ENCODE results near the gene HEXIM1.

Gene HEXIM1

GRCh38 chr17:45115015-45115625 is 33.2 kb upstream of the HEXIM1 start:
- H3K9ac ChIP-seq, result no peak overlapping the region
- H3K36me3 ChIP-seq (ENCODE audit: insufficient read depth), result no peaks in the 10 kb centered on the region
- no peak overlapping the region for H3K4me2 ChIP-seq
- H3K4me1 ChIP-seq (ENCODE audit: low read depth, poor library complexity, severe bottlenecking), result no peaks in the 10 kb centered on the region
- no peaks in the 10 kb centered on the region for H3K27me3 ChIP-seq (ENCODE audit: insufficient read depth, low read depth)
- H3K4me3 ChIP-seq (IDR thresholded peaks at IDR 0.05; ENCODE audit: insufficient read depth, low read depth, low read length), result no peak overlapping the region
- H3K79me2 ChIP-seq (ENCODE audit: insufficient read depth, low read depth), result no peaks in the 10 kb centered on the region
- H4K20me1 ChIP-seq (ENCODE audit: insufficient read depth), result no peaks in the 10 kb centered on the region
- TF ChIP-seq, protein P1, sequence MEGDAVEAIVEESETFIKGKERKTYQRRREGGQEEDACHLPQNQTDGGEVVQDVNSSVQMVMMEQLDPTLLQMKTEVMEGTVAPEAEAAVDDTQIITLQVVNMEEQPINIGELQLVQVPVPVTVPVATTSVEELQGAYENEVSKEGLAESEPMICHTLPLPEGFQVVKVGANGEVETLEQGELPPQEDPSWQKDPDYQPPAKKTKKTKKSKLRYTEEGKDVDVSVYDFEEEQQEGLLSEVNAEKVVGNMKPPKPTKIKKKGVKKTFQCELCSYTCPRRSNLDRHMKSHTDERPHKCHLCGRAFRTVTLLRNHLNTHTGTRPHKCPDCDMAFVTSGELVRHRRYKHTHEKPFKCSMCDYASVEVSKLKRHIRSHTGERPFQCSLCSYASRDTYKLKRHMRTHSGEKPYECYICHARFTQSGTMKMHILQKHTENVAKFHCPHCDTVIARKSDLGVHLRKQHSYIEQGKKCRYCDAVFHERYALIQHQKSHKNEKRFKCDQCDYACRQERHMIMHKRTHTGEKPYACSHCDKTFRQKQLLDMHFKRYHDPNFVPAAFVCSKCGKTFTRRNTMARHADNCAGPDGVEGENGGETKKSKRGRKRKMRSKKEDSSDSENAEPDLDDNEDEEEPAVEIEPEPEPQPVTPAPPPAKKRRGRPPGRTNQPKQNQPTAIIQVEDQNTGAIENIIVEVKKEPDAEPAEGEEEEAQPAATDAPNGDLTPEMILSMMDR (conservative IDR thresholded peaks at IDR 0.05; ENCODE audit: low read depth, low read length), result no peak
- no peak overlapping the region for H2AFZ ChIP-seq (ENCODE audit: low read depth)
- no peak overlapping the region for H3K27ac ChIP-seq

- no peak overlapping the region for H2AFZ ChIP-seq (ENCODE audit: low read depth)
- no peak overlapping the region for H3K9ac ChIP-seq
- no peaks in the 10 kb centered on the region for H3K27me3 ChIP-seq (ENCODE audit: insufficient read depth, low read depth)
- no peaks in the 10 kb centered on the region for H4K20me1 ChIP-seq (ENCODE audit: insufficient read depth)
- H3K4me3 ChIP-seq (IDR thresholded peaks at IDR 0.05; ENCODE audit: insufficient read depth, low read depth, low read length), result no peak overlapping the region
- TF ChIP-seq, protein P1 (conservative IDR thresholded peaks at IDR 0.05; ENCODE audit: low read depth, low read length), result no peak
- H3K36me3 ChIP-seq (ENCODE audit: insufficient read depth), result no peaks in the 10 kb centered on the region
- no peaks in the 10 kb centered on the region for H3K79me2 ChIP-seq (ENCODE audit: insufficient read depth, low read depth)
- no peaks in the 10 kb centered on the region for H3K4me1 ChIP-seq (ENCODE audit: low read depth, poor library complexity, severe bottlenecking)
- no peak overlapping the region for H3K4me2 ChIP-seq
- H3K27ac ChIP-seq, result no peak overlapping the region
Measured at GRCh38 chr17:45115871-45116270, 32.4 kb upstream of the HEXIM1 start.

GRCh38 chr17:45116434-45117016 is 31.8 kb upstream of the HEXIM1 start:
- Histone ChIP-seq H3K9ac (no peak overlapping the region), H2AFZ (ENCODE audit: low read depth) (no peak overlapping the region), H4K20me1 (ENCODE audit: insufficient read depth) (no peaks in the 10 kb centered on the region), H3K4me2 (no peak overlapping the region), H3K4me3 (IDR thresholded peaks at IDR 0.05; ENCODE audit: insufficient read depth, low read depth, low read length) (no peak overlapping the region), H3K79me2 (ENCODE audit: insufficient read depth, low read depth) (no peaks in the 10 kb centered on the region), H3K4me1 (ENCODE audit: low read depth, poor library complexity, severe bottlenecking) (no peaks in the 10 kb centered on the region), H3K27me3 (ENCODE audit: insufficient read depth, low read depth) (no peaks in the 10 kb centered on the region), H3K27ac (no peak overlapping the region), H3K36me3 (ENCODE audit: insufficient read depth) (no peaks in the 10 kb centered on the region)
- TF ChIP-seq, protein P1 (conservative IDR thresholded peaks at IDR 0.05; ENCODE audit: low read depth, low read length), result no peak

GRCh38 chr17:45117334-45117733 is 30.9 kb upstream of the HEXIM1 start:
- Histone ChIP-seq H3K4me2 (no peak overlapping the region), H3K27ac (no peak overlapping the region), H3K36me3 (ENCODE audit: insufficient read depth) (no peaks in the 10 kb centered on the region), H3K27me3 (ENCODE audit: insufficient read depth, low read depth) (no peaks in the 10 kb centered on the region), H3K4me1 (ENCODE audit: low read depth, poor library complexity, severe bottlenecking) (no peaks in the 10 kb centered on the region), H2AFZ (ENCODE audit: low read depth) (no peak overlapping the region), H3K9ac (no peak overlapping the region), H3K79me2 (ENCODE audit: insufficient read depth, low read depth) (no peaks in the 10 kb centered on the region), H4K20me1 (ENCODE audit: insufficient read depth) (no peaks in the 10 kb centered on the region), H3K4me3 (IDR thresholded peaks at IDR 0.05; ENCODE audit: insufficient read depth, low read depth, low read length) (no peak overlapping the region)
- TF ChIP-seq, protein P1 (conservative IDR thresholded peaks at IDR 0.05; ENCODE audit: low read depth, low read length), result no peak
